ENCODE data around the gene EDEM3. TPM values are rescaled to one million over a fixed set of nuclear protein-coding genes. Genes with fewer than 3 reads are reported as not detected.
"Not testable (repeated sequence)": the region's sequence is repeated elsewhere in the genome, so short reads cannot be mapped to it uniquely, and the experiment has no call there.

Gene EDEM3
- total and polyA plus RNA-seq, 2 experiments from 2014 or later: 20.8 to 41.4 TPM

GRCh38 chr1:184785529-184785928, 30.9 kb upstream of the EDEM3 start:
- WGBS, 2 experiments (ENCODE audit: low coverage in 1 of 2, low lambda C conversion rate in 2 of 2, missing lambda C conversion rate in 2 of 2): 93 to 96% methylated on average over 2 of the region's 2 CpGs

GRCh38 chr1:184783723-184784122, 29.1 kb upstream of the EDEM3 start:
- in situ Hi-C loops (cut with MboI): not testable (repeated sequence)

More at GRCh38 chr1:184785529-184785928, 30.9 kb upstream of the EDEM3 start:
- no peak overlapping the region for H2AFZ ChIP-seq
- DNase-seq: no peak
- no peak overlapping the region for H3K4me2 ChIP-seq (ENCODE audit: unreplicated experiment)
- no peaks in the 10 kb centered on the region for H3K27me3 ChIP-seq (replicated peaks; ENCODE audit: insufficient read depth)
- H3K9me2 ChIP-seq (ENCODE audit: insufficient read depth): no peaks in the 10 kb centered on the region
- in situ Hi-C loops (cut with MboI): no loop called here
- no peaks in the 10 kb centered on the region for H4K20me1 ChIP-seq (ENCODE audit: insufficient read depth)
- peaks cover 5% of the 10 kb centered on the region; the same call in 1 of the 2 replicates for H3F3A ChIP-seq (ENCODE audit: insufficient read depth)
- no peak overlapping the region for H3K27ac ChIP-seq
- TF ChIP-seq EZH2 (IDR thresholded peaks at IDR 0.05; ENCODE audit: insufficient read depth, poor library complexity, severe bottlenecking): no peak
- TF ChIP-seq EZH2phosphoT487 (IDR thresholded peaks at IDR 0.05; ENCODE audit: insufficient read depth, low read depth): no peak
- no peak overlapping the region for H3K9ac ChIP-seq
- no peak overlapping the region for H3K4me3 ChIP-seq
- H3K4me1 ChIP-seq (ENCODE audit: insufficient read depth): peaks cover 12% of the 10 kb centered on the region
- H3K36me3 ChIP-seq (ENCODE audit: low read depth): no peaks in the 10 kb centered on the region
- H3K79me2 ChIP-seq (ENCODE audit: insufficient read depth): no peaks in the 10 kb centered on the region
- H3K9me3 ChIP-seq (ENCODE audit: low read depth): no peaks in the 10 kb centered on the region

GRCh38 chr1:184781941-184782340, 27.3 kb upstream of the EDEM3 start:
- WGBS, 2 experiments (ENCODE audit: low coverage in 1 of 2, low lambda C conversion rate in 2 of 2, missing lambda C conversion rate in 2 of 2): 46 to 56% methylated on average over 1 of the region's 1 CpG
- H4K20me1 ChIP-seq (ENCODE audit: insufficient read depth): no peaks in the 10 kb centered on the region
- no peak overlapping the region for H3K9ac ChIP-seq
- no peaks in the 10 kb centered on the region for H3F3A ChIP-seq (ENCODE audit: insufficient read depth)
- no peaks in the 10 kb centered on the region for H3K9me2 ChIP-seq (ENCODE audit: insufficient read depth)
- in situ Hi-C loops (cut with MboI): no loop called here
- no peaks in the 10 kb centered on the region for H3K9me3 ChIP-seq (ENCODE audit: low read depth)
- H3K4me1 ChIP-seq (ENCODE audit: insufficient read depth): no peaks in the 10 kb centered on the region
- H3K4me2 ChIP-seq (ENCODE audit: unreplicated experiment): no peak overlapping the region
- no peaks in the 10 kb centered on the region for H3K27me3 ChIP-seq (replicated peaks; ENCODE audit: insufficient read depth)
- H3K36me3 ChIP-seq (ENCODE audit: low read depth): no peaks in the 10 kb centered on the region
- TF ChIP-seq EZH2 (IDR thresholded peaks at IDR 0.05; ENCODE audit: insufficient read depth, poor library complexity, severe bottlenecking): no peak
- TF ChIP-seq EZH2phosphoT487 (IDR thresholded peaks at IDR 0.05; ENCODE audit: insufficient read depth, low read depth): no peak
- DNase-seq: no peak
- no peak overlapping the region for H2AFZ ChIP-seq
- no peak overlapping the region for H3K4me3 ChIP-seq
- no peaks in the 10 kb centered on the region for H3K79me2 ChIP-seq (ENCODE audit: insufficient read depth)
- no peak overlapping the region for H3K27ac ChIP-seq

More at GRCh38 chr1:184783723-184784122, 29.1 kb upstream of the EDEM3 start:
- not testable (repeated sequence) for H3K4me3 ChIP-seq; H3K9me3 ChIP-seq (ENCODE audit: low read depth); H3K79me2 ChIP-seq (ENCODE audit: insufficient read depth); H3K9me2 ChIP-seq (ENCODE audit: insufficient read depth); H2AFZ ChIP-seq; H3K27me3 ChIP-seq (replicated peaks; ENCODE audit: insufficient read depth); H3K4me2 ChIP-seq (ENCODE audit: unreplicated experiment); H3K27ac ChIP-seq; H4K20me1 ChIP-seq (ENCODE audit: insufficient read depth); H3K4me1 ChIP-seq (ENCODE audit: insufficient read depth); H3F3A ChIP-seq (ENCODE audit: insufficient read depth); H3K36me3 ChIP-seq (ENCODE audit: low read depth); H3K9ac ChIP-seq; DNase-seq
- WGBS, 2 experiments (ENCODE audit: low coverage in 1 of 2, low lambda C conversion rate in 2 of 2, missing lambda C conversion rate in 2 of 2): 86 to 88% methylated on average over 3 of the region's 3 CpGs

GRCh38 chr1:184775885-184776284, 21.2 kb upstream of the EDEM3 start:
- Histone ChIP-seq H3K4me3 (no peak overlapping the region), H3K4me1 (ENCODE audit: insufficient read depth) (no peaks in the 10 kb centered on the region), H3K27ac (no peak overlapping the region), H3F3A (ENCODE audit: insufficient read depth) (no peaks in the 10 kb centered on the region), H3K79me2 (ENCODE audit: insufficient read depth) (no peaks in the 10 kb centered on the region), H3K4me2 (ENCODE audit: unreplicated experiment) (no peak overlapping the region), H3K9me3 (ENCODE audit: low read depth) (no peaks in the 10 kb centered on the region), H3K9me2 (ENCODE audit: insufficient read depth) (no peaks in the 10 kb centered on the region), H3K27me3 (replicated peaks; ENCODE audit: insufficient read depth) (no peaks in the 10 kb centered on the region), H3K36me3 (ENCODE audit: low read depth) (no peaks in the 10 kb centered on the region), H4K20me1 (ENCODE audit: insufficient read depth) (no peaks in the 10 kb centered on the region), H3K9ac (no peak overlapping the region), H2AFZ (no peak overlapping the region)
- DNase-seq: no peak
- WGBS, 2 experiments (ENCODE audit: low coverage in 1 of 2, low lambda C conversion rate in 2 of 2, missing lambda C conversion rate in 2 of 2): 15 to 16% methylated on average over 2 of the region's 2 CpGs
- TF ChIP-seq EZH2 (IDR thresholded peaks at IDR 0.05; ENCODE audit: insufficient read depth, poor library complexity, severe bottlenecking) (no peak), EZH2phosphoT487 (IDR thresholded peaks at IDR 0.05; ENCODE audit: insufficient read depth, low read depth) (no peak)
- in situ Hi-C loops (cut with MboI): no loop called here

- Histone ChIP-seq H3K36me3 (ENCODE audit: low read depth) (no peaks in the 10 kb centered on the region), H3K79me2 (ENCODE audit: insufficient read depth) (no peaks in the 10 kb centered on the region), H3K4me1 (ENCODE audit: insufficient read depth) (no peaks in the 10 kb centered on the region), H3K9me3 (ENCODE audit: low read depth) (no peaks in the 10 kb centered on the region), H2AFZ (no peak overlapping the region), H3K27ac (no peak overlapping the region), H3K4me2 (ENCODE audit: unreplicated experiment) (no peak overlapping the region), H3K4me3 (no peak overlapping the region), H3K27me3 (replicated peaks; ENCODE audit: insufficient read depth) (no peaks in the 10 kb centered on the region), H3K9ac (no peak overlapping the region), H3F3A (ENCODE audit: insufficient read depth) (no peaks in the 10 kb centered on the region), H3K9me2 (ENCODE audit: insufficient read depth) (no peaks in the 10 kb centered on the region), H4K20me1 (ENCODE audit: insufficient read depth) (no peaks in the 10 kb centered on the region)
- in situ Hi-C loops (cut with MboI): no loop called here
- TF ChIP-seq EZH2phosphoT487 (IDR thresholded peaks at IDR 0.05; ENCODE audit: insufficient read depth, low read depth) (no peak), EZH2 (IDR thresholded peaks at IDR 0.05; ENCODE audit: insufficient read depth, poor library complexity, severe bottlenecking) (no peak)
- no peak for DNase-seq
These were observed 20.7 kb upstream of the EDEM3 start for GRCh38 chr1:184775329-184775728.
